ENCODE results near the gene CLEC3B.

CLEC3B gene

DNA sequence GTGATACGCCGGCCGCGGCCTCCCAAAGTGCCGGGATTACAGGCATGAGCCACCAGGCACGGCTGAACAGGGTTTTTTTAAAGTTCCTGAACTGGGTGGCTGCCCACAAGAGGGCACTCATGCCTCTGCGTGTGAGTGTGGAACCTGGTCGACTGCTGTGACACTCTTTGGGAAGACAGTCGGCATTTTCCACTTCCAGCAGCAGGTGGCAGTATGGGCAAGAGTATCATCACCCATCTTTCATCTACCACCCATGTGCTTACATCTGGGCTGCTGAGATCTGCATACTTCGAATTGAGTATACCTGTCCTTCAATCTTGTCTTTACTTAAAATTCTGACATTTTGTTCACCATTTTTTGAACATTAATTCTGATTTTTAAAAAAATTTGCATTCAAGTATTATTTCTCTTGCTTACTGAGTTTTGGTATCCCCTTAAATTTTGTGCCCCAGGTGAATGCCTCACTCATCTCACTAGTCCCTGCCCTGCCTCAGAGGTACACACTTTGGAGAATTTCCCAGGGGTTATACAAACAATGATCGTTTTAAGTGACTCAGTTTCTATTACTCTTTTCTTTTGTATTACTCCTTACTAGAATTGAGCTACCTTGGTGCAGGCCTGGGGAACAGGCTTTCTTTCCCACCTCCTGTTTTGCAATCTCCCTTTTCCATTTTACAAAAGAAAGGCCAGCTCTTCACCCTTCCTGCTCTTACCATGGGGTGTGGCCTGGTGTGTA is 11.8 kb downstream of the CLEC3B start:
- ChIA-PET CTCF (interaction anchor here (0.5 to 7.8 kb wide), 34 partner anchors 9 to 809 kb away, joined by 3 to 128 read pairs (median 3); no protein-coding TSS in a partner anchor), POLR2A (no interaction called here)
- no peaks in the 10 kb centered on the region for H3K4me1 ChIP-seq (ENCODE audit: control insufficient read depth, insufficient read depth, low read length)
- H3K9me3 ChIP-seq (ENCODE audit: control insufficient read depth, insufficient read depth, low read depth, low read length): no peaks in the 10 kb centered on the region
- H3K27ac ChIP-seq (ENCODE audit: extremely low read depth, low read depth, low read length): no peak overlapping the region
- H3K4me3 ChIP-seq (ENCODE audit: low read depth, low read length): no peak overlapping the region
- no peaks in the 10 kb centered on the region for H3K36me3 ChIP-seq (ENCODE audit: control insufficient read depth in 2 of 2, insufficient read depth in 1 of 2, low read length in 2 of 2)
- TF ChIP-seq ZNF221 (tag by site-specific recombination; IDR thresholded peaks at IDR 0.05; ENCODE audit: borderline replicate concordance) (no peak), ZBTB17 (tag by site-specific recombination; IDR thresholded peaks at IDR 0.05) (peak; percentile 64), ZNF654 (tag by site-specific recombination; IDR thresholded peaks at IDR 0.05; ENCODE audit: low read depth) (peak; percentile 98), ZNF660 (tag by site-specific recombination; IDR thresholded peaks at IDR 0.05) (peak; percentile 80), ZNF335 (tag by site-specific recombination; conservative IDR thresholded peaks at IDR 0.05) (peak; percentile 43), ZIC2 (tag by site-specific recombination; IDR thresholded peaks at IDR 0.05) (peak; percentile 31), ZNF837 (tag by site-specific recombination; IDR thresholded peaks at IDR 0.05) (no peak), ZBTB20 (tag by site-specific recombination; IDR thresholded peaks at IDR 0.05) (peak; percentile 37; the same call in 1 of the 2 replicates), ZBTB8A (tag by site-specific recombination; IDR thresholded peaks at IDR 0.05) (peak; percentile 44; the same call in 1 of the 2 replicates), ZNF311 (tag by site-specific recombination; IDR thresholded peaks at IDR 0.05; ENCODE audit: borderline replicate concordance) (no peak), KLF9 (tag by site-specific recombination; IDR thresholded peaks at IDR 0.05; ENCODE audit: low read depth) (no peak), HOXA7 (CRISPR knock-in tag; IDR thresholded peaks at IDR 0.05; ENCODE audit: borderline replicate concordance) (no peak), ZNF501 (tag by site-specific recombination; IDR thresholded peaks at IDR 0.05) (0 out of 2 replicates have a peak, but pooled peaks have one; percentile 45), ZNF2 (tag by site-specific recombination; IDR thresholded peaks at IDR 0.05) (peak; percentile 58; the same call in 1 of the 2 replicates), ZSCAN23 (tag by site-specific recombination; IDR thresholded peaks at IDR 0.05) (no peak)
- TF ChIP-seq, protein P1, sequence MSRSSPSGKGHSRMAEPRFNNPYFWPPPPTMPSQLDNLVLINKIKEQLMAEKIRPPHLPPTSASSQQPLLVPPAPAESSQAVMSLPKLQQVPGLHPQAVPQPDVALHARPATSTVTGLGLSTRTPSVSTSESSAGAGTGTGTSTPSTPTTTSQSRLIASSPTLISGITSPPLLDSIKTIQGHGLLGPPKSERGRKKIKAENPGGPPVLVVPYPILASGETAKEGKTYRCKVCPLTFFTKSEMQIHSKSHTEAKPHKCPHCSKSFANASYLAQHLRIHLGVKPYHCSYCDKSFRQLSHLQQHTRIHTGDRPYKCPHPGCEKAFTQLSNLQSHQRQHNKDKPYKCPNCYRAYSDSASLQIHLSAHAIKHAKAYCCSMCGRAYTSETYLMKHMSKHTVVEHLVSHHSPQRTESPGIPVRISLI (tag by site-specific recombination; IDR thresholded peaks at IDR 0.05): peak; percentile 94
- TF ChIP-seq, protein P2, sequence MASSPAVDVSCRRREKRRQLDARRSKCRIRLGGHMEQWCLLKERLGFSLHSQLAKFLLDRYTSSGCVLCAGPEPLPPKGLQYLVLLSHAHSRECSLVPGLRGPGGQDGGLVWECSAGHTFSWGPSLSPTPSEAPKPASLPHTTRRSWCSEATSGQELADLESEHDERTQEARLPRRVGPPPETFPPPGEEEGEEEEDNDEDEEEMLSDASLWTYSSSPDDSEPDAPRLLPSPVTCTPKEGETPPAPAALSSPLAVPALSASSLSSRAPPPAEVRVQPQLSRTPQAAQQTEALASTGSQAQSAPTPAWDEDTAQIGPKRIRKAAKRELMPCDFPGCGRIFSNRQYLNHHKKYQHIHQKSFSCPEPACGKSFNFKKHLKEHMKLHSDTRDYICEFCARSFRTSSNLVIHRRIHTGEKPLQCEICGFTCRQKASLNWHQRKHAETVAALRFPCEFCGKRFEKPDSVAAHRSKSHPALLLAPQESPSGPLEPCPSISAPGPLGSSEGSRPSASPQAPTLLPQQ (tag by site-specific recombination; IDR thresholded peaks at IDR 0.05): 0 out of 2 replicates have a peak, but pooled peaks have one; percentile 30
- TF ChIP-seq, protein P3, sequence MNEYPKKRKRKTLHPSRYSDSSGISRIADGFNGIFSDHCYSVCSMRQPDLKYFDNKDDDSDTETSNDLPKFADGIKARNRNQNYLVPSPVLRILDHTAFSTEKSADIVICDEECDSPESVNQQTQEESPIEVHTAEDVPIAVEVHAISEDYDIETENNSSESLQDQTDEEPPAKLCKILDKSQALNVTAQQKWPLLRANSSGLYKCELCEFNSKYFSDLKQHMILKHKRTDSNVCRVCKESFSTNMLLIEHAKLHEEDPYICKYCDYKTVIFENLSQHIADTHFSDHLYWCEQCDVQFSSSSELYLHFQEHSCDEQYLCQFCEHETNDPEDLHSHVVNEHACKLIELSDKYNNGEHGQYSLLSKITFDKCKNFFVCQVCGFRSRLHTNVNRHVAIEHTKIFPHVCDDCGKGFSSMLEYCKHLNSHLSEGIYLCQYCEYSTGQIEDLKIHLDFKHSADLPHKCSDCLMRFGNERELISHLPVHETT (tag by site-specific recombination; IDR thresholded peaks at IDR 0.05): no peak
- TF ChIP-seq, protein P4, sequence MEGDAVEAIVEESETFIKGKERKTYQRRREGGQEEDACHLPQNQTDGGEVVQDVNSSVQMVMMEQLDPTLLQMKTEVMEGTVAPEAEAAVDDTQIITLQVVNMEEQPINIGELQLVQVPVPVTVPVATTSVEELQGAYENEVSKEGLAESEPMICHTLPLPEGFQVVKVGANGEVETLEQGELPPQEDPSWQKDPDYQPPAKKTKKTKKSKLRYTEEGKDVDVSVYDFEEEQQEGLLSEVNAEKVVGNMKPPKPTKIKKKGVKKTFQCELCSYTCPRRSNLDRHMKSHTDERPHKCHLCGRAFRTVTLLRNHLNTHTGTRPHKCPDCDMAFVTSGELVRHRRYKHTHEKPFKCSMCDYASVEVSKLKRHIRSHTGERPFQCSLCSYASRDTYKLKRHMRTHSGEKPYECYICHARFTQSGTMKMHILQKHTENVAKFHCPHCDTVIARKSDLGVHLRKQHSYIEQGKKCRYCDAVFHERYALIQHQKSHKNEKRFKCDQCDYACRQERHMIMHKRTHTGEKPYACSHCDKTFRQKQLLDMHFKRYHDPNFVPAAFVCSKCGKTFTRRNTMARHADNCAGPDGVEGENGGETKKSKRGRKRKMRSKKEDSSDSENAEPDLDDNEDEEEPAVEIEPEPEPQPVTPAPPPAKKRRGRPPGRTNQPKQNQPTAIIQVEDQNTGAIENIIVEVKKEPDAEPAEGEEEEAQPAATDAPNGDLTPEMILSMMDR (tag by site-specific recombination; IDR thresholded peaks at IDR 0.05): peak; percentile 89
- TF ChIP-seq, protein P5, sequence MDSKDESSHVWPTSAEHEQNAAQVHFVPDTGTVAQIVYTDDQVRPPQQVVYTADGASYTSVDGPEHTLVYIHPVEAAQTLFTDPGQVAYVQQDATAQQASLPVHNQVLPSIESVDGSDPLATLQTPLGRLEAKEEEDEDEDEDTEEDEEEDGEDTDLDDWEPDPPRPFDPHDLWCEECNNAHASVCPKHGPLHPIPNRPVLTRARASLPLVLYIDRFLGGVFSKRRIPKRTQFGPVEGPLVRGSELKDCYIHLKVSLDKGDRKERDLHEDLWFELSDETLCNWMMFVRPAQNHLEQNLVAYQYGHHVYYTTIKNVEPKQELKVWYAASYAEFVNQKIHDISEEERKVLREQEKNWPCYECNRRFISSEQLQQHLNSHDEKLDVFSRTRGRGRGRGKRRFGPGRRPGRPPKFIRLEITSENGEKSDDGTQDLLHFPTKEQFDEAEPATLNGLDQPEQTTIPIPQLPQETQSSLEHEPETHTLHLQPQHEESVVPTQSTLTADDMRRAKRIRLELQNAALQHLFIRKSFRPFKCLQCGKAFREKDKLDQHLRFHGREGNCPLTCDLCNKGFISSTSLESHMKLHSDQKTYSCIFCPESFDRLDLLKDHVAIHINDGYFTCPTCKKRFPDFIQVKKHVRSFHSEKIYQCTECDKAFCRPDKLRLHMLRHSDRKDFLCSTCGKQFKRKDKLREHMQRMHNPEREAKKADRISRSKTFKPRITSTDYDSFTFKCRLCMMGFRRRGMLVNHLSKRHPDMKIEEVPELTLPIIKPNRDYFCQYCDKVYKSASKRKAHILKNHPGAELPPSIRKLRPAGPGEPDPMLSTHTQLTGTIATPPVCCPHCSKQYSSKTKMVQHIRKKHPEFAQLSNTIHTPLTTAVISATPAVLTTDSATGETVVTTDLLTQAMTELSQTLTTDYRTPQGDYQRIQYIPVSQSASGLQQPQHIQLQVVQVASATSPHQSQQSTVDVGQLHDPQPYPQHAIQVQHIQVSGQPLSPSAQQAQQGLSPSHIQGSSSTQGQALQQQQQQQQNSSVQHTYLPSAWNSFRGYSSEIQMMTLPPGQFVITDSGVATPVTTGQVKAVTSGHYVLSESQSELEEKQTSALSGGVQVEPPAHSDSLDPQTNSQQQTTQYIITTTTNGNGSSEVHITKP (tag by site-specific recombination; IDR thresholded peaks at IDR 0.05): peak; percentile 71
- TF ChIP-seq, protein P6, sequence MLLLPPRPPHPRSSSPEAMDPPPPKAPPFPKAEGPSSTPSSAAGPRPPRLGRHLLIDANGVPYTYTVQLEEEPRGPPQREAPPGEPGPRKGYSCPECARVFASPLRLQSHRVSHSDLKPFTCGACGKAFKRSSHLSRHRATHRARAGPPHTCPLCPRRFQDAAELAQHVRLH (tag by site-specific recombination; IDR thresholded peaks at IDR 0.05): no peak
- TF ChIP-seq, protein P7, sequence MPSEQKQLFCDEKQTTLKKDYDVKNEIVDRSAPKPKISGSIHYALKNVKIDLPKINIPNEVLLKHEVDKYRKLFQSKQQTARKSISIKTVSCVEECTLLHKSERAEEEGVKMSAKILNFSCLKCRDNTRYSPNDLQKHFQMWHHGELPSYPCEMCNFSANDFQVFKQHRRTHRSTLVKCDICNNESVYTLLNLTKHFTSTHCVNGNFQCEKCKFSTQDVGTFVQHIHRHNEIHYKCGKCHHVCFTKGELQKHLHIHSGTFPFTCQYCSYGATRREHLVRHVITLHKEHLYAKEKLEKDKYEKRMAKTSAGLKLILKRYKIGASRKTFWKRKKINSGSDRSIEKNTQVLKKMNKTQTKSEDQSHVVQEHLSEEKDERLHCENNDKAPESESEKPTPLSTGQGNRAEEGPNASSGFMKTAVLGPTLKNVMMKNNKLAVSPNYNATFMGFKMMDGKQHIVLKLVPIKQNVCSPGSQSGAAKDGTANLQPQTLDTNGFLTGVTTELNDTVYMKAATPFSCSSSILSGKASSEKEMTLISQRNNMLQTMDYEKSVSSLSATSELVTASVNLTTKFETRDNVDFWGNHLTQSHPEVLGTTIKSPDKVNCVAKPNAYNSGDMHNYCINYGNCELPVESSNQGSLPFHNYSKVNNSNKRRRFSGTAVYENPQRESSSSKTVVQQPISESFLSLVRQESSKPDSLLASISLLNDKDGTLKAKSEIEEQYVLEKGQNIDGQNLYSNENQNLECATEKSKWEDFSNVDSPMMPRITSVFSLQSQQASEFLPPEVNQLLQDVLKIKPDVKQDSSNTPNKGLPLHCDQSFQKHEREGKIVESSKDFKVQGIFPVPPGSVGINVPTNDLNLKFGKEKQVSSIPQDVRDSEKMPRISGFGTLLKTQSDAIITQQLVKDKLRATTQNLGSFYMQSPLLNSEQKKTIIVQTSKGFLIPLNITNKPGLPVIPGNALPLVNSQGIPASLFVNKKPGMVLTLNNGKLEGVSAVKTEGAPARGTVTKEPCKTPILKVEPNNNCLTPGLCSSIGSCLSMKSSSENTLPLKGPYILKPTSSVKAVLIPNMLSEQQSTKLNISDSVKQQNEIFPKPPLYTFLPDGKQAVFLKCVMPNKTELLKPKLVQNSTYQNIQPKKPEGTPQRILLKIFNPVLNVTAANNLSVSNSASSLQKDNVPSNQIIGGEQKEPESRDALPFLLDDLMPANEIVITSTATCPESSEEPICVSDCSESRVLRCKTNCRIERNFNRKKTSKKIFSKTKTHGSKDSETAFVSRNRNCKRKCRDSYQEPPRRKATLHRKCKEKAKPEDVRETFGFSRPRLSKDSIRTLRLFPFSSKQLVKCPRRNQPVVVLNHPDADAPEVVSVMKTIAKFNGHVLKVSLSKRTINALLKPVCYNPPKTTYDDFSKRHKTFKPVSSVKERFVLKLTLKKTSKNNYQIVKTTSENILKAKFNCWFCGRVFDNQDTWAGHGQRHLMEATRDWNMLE (tag by site-specific recombination; conservative IDR thresholded peaks at IDR 0.05; ENCODE audit: low read depth): peak; percentile 40; the same call in 1 of the 2 replicates
